GM19240 (cell line): Measurements from ENCODE around the gene DNAJC7.

Experiments
- DNase-seq: peaks from one replicate; pipeline ENCODE4 v3.0.0; 2011; ENCODE audit warnings: low spot score; ENCODE audit not compliant: insufficient read length

Gene DNAJC7

GRCh38 chr17:41975099-41976083 lies 41.8 kb downstream of the DNAJC7 start:
- DNase-seq, result no peak

- no peak for DNase-seq
Observed at GRCh38 chr17:41974658-41975057, 42.6 kb downstream of the DNAJC7 start.

GRCh38 chr17:41974031-41974430 lies 43.2 kb downstream of the DNAJC7 start:
- DNase-seq, result no peak

GRCh38 chr17:41973408-41973811 lies 43.8 kb downstream of the DNAJC7 start:
- DNase-seq, result no peak

- no peak for DNase-seq
Observed at GRCh38 chr17:41972571-41973407, 44.5 kb downstream of the DNAJC7 start.

- no peak for DNase-seq
Observed at GRCh38 chr17:41971721-41972523, 45.3 kb downstream of the DNAJC7 start.

- DNase-seq, result no peak
Observed at GRCh38 chr17:41970901-41971331, 46.3 kb downstream of the DNAJC7 start.

- no peak for DNase-seq
Observed at GRCh38 chr17:41968676-41969075, 48.6 kb downstream of the DNAJC7 start.

GRCh38 chr17:41967921-41968578 lies 49.2 kb downstream of the DNAJC7 start:
- no peak for DNase-seq

GRCh38 chr17:41967141-41967920 lies 49.9 kb downstream of the DNAJC7 start:
- DNase-seq, result no peak

GRCh38 chr17:41966463-41967140 lies 50.6 kb downstream of the DNAJC7 start, which contains the start of gene CNP:
TSS of gene CNP (plus strand) at chr17:41966795. CDS start at chr17:41966885, 90 bp downstream.
- DNase-seq, result peak; percentile 87

- peak; percentile 70 for DNase-seq
Observed at GRCh38 chr17:41965694-41966462, 51.4 kb downstream of the DNAJC7 start.

GRCh38 chr17:41962768-41963434 lies 54.3 kb downstream of the DNAJC7 start:
- peak; percentile 73 for DNase-seq

- DNase-seq, result no peak
Observed at GRCh38 chr17:41962111-41962510, 55.1 kb downstream of the DNAJC7 start.

- DNase-seq, result no peak
Observed at GRCh38 chr17:41959336-41960095, 57.7 kb downstream of the DNAJC7 start.

- no peak for DNase-seq
Observed at GRCh38 chr17:41959030-41959335, 58.3 kb downstream of the DNAJC7 start.

- DNase-seq, result no peak
Observed at GRCh38 chr17:41957869-41958439, 59.3 kb downstream of the DNAJC7 start.
